Right atrium auricular region (tissue), 2 donors: Measurements from ENCODE around the gene CORO7. TPM values are rescaled to one million over a fixed set of nuclear protein-coding genes. Genes with fewer than 3 reads are reported as not detected.
A peak's percentile ranks its signal among the peaks of the same experiment; 100 is the strongest.

Source experiments
- DNase-seq: peaks from one replicate; pipeline ENCODE4 v3.0.0-alpha.2; 2019; ENCODE audit warnings: low spot score
- H3K27ac ChIP-seq, 2 donors: fragments of 200-600 bp; sonication (generic); 1 replicate in 1 of 2; 2 replicates in 1 of 2; pipeline ENCODE4 v1.5.1; 2016 to 2019
- H3K27me3 ChIP-seq, 2 donors: fragments of 200-600 bp; sonication (generic); one replicate each; pipeline versions ENCODE4 v1.5.1 to v1.6.0; 2017 to 2019
- H3K36me3 ChIP-seq: fragments of 200-600 bp; sonication (generic); one replicate; pipeline ENCODE4 v1.5.1; 2016
- H3K4me1 ChIP-seq, 2 donors: fragments of 200-600 bp; sonication (generic); one replicate each; pipeline versions ENCODE4 v1.5.1 to v1.6.0; 2017 to 2019
- H3K4me3 ChIP-seq, 2 donors: fragments of 200-600 bp; sonication (generic); 1 replicate in 1 of 2; 2 replicates in 1 of 2; pipeline ENCODE4 v1.5.1; 2017 to 2019; ENCODE audit warnings: mild to moderate bottlenecking in 1 of 2, moderate library complexity in 1 of 2
- H3K9me3 ChIP-seq, 2 donors: fragments of 200-600 bp; sonication (generic); one replicate each; pipeline ENCODE4 v1.5.1; 2019
- total RNA-seq, 2 donors: library from RNA; depleted of rRNA; stranded (reverse); fragments of >200 nt; gene quantifications; one replicate each; pipeline ENCODE4 v1.1.0, GENCODE V29; 2016
- TF ChIP-seq, protein P1 (sequence below), 2 donors: fragments of 200-600 bp; sonication (generic); IDR thresholded peaks; one replicate each; pipeline ENCODE4 v1.5.1; 2019; ENCODE audit warnings: antibody characterized with exemption in 2 of 2

CORO7 gene
- total RNA-seq, 2 donors from 2014 or later: 10.3 TPM

GRCh38 chr16:4350787-4351659 lies 65.4 kb downstream of the CORO7 start, which contains the start of gene PAM16:
Gene PAM16 (minus strand): TSS chr16:4351321. CDS start chr16:4351234, 87 bp downstream.
- Histone ChIP-seq H3K36me3 (no peaks in the 10 kb centered on the region), H3K9me3 (no peaks in the 10 kb centered on the region), H3K4me3 (peak within 1 kb of the TSS; percentile 66 to 90), H3K27ac (peak within 1 kb of the TSS; percentile 76 to 83), H3K4me1 (peaks cover 0 to 29% of the 10 kb centered on the region in 2 donors), H3K27me3 (no peaks in the 10 kb centered on the region)
- peak; percentile 96 for DNase-seq
- TF ChIP-seq, protein P1, sequence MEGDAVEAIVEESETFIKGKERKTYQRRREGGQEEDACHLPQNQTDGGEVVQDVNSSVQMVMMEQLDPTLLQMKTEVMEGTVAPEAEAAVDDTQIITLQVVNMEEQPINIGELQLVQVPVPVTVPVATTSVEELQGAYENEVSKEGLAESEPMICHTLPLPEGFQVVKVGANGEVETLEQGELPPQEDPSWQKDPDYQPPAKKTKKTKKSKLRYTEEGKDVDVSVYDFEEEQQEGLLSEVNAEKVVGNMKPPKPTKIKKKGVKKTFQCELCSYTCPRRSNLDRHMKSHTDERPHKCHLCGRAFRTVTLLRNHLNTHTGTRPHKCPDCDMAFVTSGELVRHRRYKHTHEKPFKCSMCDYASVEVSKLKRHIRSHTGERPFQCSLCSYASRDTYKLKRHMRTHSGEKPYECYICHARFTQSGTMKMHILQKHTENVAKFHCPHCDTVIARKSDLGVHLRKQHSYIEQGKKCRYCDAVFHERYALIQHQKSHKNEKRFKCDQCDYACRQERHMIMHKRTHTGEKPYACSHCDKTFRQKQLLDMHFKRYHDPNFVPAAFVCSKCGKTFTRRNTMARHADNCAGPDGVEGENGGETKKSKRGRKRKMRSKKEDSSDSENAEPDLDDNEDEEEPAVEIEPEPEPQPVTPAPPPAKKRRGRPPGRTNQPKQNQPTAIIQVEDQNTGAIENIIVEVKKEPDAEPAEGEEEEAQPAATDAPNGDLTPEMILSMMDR (IDR thresholded peaks at IDR 0.05): peak in 1 of 2 donors; percentile 34

DNA sequence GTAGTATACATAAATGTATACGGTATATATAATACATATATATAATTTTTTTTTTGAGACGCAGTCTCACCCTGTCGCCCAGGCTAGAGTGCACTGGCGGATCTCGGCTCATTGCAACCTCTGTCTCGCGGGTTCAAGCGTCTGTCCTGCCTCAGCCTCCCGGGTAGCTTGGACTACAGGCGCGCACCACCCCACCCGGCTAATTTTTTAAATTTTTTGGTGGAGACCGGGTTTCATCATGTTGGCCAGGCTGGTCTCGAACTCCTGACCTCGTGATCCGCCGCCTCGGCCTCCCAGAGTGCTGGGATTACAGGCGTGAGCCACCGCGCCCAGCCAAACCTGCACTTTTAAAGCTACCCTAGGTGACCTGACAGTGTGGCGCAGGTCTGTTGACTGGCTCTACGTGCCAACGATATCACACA lies 66.0 kb downstream of the CORO7 start:
- TF ChIP-seq, protein P1 (IDR thresholded peaks at IDR 0.05): no peak
- DNase-seq: no peak
- Histone ChIP-seq H3K27me3 (no peaks in the 10 kb centered on the region), H3K9me3 (no peaks in the 10 kb centered on the region), H3K4me3 (peak overlapping the region; percentile 66 to 90), H3K4me1 (peaks cover 0 to 34% of the 10 kb centered on the region in 2 donors), H3K36me3 (no peaks in the 10 kb centered on the region), H3K27ac (peak overlapping the region; percentile 76 to 83)

DNA sequence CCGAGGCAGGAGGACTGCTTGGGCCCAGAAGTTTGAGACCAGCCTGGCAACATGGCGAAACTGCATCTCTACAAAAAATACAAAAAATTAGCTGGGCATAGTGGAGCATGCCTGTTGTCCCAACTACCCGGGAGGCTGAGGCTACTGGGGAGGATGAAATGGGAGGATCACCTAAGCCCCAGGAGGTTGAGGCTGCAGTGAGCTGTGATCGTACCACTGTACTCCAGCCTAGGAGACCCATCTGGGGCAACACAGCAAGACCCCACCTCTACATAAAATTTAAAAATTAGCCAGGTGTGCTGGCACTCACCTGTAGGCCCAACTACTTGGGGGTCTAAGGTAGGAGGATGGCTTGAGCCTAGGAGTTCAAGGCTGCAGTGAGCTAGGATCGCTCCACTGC lies 67.1 kb downstream of the CORO7 start:
- Histone ChIP-seq H3K27ac (no peak overlapping the region), H3K9me3 (no peaks in the 10 kb centered on the region), H3K4me3 (no peak overlapping the region), H3K36me3 (no peaks in the 10 kb centered on the region), H3K4me1 (peaks cover 0 to 41% of the 10 kb centered on the region in 2 donors), H3K27me3 (no peaks in the 10 kb centered on the region)
- TF ChIP-seq, protein P1 (IDR thresholded peaks at IDR 0.05): no peak
- no peak for DNase-seq

DNA sequence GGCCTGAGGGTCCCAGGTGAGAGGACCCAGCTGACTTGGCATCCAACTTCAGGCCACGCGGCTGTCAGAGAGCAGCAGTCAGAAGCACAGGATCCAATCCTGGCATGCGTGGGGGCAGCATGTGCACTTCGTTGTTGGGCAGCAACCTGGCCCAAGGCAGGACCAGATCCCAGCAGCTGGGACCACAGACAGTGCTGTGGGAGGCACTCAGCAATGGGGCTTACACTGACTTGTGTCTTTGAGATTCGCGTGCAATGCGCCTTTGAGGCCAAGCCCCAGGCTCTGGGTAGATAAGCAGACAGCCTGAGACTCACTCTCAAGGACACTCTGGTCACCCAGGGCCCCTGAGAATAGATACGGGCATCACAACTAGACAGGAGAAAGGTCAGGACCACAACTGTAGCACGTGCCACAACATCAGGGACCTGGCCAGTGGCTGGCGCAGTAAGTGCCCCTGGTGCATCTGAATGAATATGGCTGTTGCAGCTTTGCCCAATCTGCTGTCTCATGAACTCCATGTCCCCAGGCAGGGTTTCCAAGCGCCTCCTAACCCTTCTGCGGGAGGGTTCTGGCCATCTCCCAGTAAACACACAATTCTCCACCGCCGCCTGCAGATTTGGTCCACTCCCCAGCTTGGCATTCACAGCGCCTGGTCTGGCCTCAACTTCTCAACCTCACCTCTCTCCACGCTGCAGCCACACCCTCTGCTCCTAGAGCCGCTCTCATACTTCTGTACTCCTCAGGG lies 68.5 kb downstream of the CORO7 start:
- Histone ChIP-seq H3K27me3 (no peaks in the 10 kb centered on the region), H3K27ac (peak overlapping the region; percentile 43 to 57), H3K36me3 (no peaks in the 10 kb centered on the region), H3K4me1 (peaks cover 0 to 47% of the 10 kb centered on the region in 2 donors), H3K9me3 (no peaks in the 10 kb centered on the region), H3K4me3 (no peak overlapping the region)
- TF ChIP-seq, protein P1 (IDR thresholded peaks at IDR 0.05): no peak
- DNase-seq: no peak

- no peaks in the 10 kb centered on the region for H3K27me3 ChIP-seq
- no peak overlapping the region for H3K4me3 ChIP-seq
- DNase-seq: no peak
- peak overlapping the region in 1 of 2 donors; percentile 57 for H3K27ac ChIP-seq
- H3K9me3 ChIP-seq: no peaks in the 10 kb centered on the region
- H3K4me1 ChIP-seq: peaks cover 0 to 50% of the 10 kb centered on the region in 2 donors
- H3K36me3 ChIP-seq: no peaks in the 10 kb centered on the region
- TF ChIP-seq, protein P1 (IDR thresholded peaks at IDR 0.05): no peak
These were observed 69.4 kb downstream of the CORO7 start for GRCh38 chr16:4347010-4347409.
